Adipose tissue (tissue), 3 donors: ENCODE measurements around the gene STRA6. TPM values are rescaled to one million over a fixed set of nuclear protein-coding genes. Genes with fewer than 3 reads are reported as not detected.
"Not testable (repeated sequence)": the region's sequence is repeated elsewhere in the genome, so short reads cannot be mapped to it uniquely, and the experiment has no call there.

ENCODE experiments used
- H3K27ac ChIP-seq: one replicate; pipeline ENCODE4 v1.5.1; 2013; ENCODE audit warnings: low read depth, low read length
- WGBS, 3 donors: extraction: QIAGEN DNeasy Blood & Tissue Kit; methylation state at CpG; one replicate each; pipeline ENCODE4 v1.1.7; 2013; 5-methylcytosine and 5-hydroxymethylcytosine counted together
- polyA plus RNA-seq, 3 donors: library from polyadenylated mRNA; stranded (reverse); fragments of 200-250 nt; gene quantifications; one replicate each; pipeline ENCODE4 v1.2.3, GENCODE V29; 2013
- donor health status: healthy with polysubstance abuse.
- donor health status: Bipolar disorder and iron deficiency.
- donor health status: healthy.

Gene STRA6
- polyA plus RNA-seq, 3 donors: 0.07 to 3.3 TPM; not detected in 1

GRCh38 chr15:74173380-74174218, 29.0 kb downstream of the STRA6 start, which contains the start of gene ISLR:
Gene ISLR (plus strand): TSS chr15:74173710. CDS start chr15:74174859, 1,149 bp downstream.
- no peak within 1 kb of the TSS for H3K27ac ChIP-seq
- 37 to 63% (median 42%) methylated on average over 19 to 20 of the region's 20 CpGs for WGBS, 3 donors

GRCh38 chr15:74172701-74173379, 29.7 kb downstream of the STRA6 start:
- 30 to 61% (median 44%) methylated on average over 13 of the region's 13 CpGs for WGBS, 3 donors
- H3K27ac ChIP-seq: no peak overlapping the region

GRCh38 chr15:74171965-74172541, 30.5 kb downstream of the STRA6 start:
- 67 to 82% (median 77%) methylated on average over 1 of the region's 1 CpG for WGBS, 3 donors
- no peak overlapping the region for H3K27ac ChIP-seq

- WGBS, 3 donors: 78 to 93% (median 80%) methylated on average over 7 of the region's 7 CpGs
- H3K27ac ChIP-seq: no peak overlapping the region
Observed at GRCh38 chr15:74170875-74171578, 31.6 kb downstream of the STRA6 start.

GRCh38 chr15:74170071-74170844, 32.3 kb downstream of the STRA6 start:
- WGBS, 3 donors: 76 to 84% (median 78%) methylated on average over 15 of the region's 15 CpGs

GRCh38 chr15:74168711-74169126, 33.9 kb downstream of the STRA6 start:
- 31 to 39% (median 38%) methylated on average over 3 of the region's 3 CpGs for WGBS, 3 donors
- H3K27ac ChIP-seq: no peak overlapping the region

More at GRCh38 chr15:74170071-74170844, 32.3 kb downstream of the STRA6 start:
- no peak overlapping the region for H3K27ac ChIP-seq

- 84 to 89% (median 86%) methylated on average over 4 of the region's 4 CpGs for WGBS, 3 donors
- no peak overlapping the region for H3K27ac ChIP-seq
Observed at GRCh38 chr15:74167891-74168331, 34.7 kb downstream of the STRA6 start.

GRCh38 chr15:74165461-74165860, 37.1 kb downstream of the STRA6 start:
- no peak overlapping the region for H3K27ac ChIP-seq
- 77 to 100% (median 97%) methylated on average over 1 of the region's 1 CpG for WGBS, 3 donors

- 89 to 97% (median 95%) methylated on average over 2 to 3 of the region's 3 CpGs for WGBS, 3 donors
- not testable (repeated sequence) for H3K27ac ChIP-seq
Observed at GRCh38 chr15:74162195-74162536, 40.4 kb downstream of the STRA6 start.

- WGBS, 3 donors: 93 to 99% (median 97%) methylated on average over 3 of the region's 3 CpGs
- not testable (repeated sequence) for H3K27ac ChIP-seq
Observed at GRCh38 chr15:74160390-74160789, 42.2 kb downstream of the STRA6 start.

GRCh38 chr15:74159773-74160172, 42.8 kb downstream of the STRA6 start:
- WGBS, 3 donors: 88 to 97% (median 91%) methylated on average over 1 of the region's 1 CpG
- H3K27ac ChIP-seq: no peak overlapping the region

GRCh38 chr15:74158855-74159650, 43.5 kb downstream of the STRA6 start:
- WGBS, 3 donors: 62 to 77% (median 71%) methylated on average over 5 of the region's 5 CpGs
- no peak overlapping the region for H3K27ac ChIP-seq

GRCh38 chr15:74157868-74158827, 44.4 kb downstream of the STRA6 start:
- 84 to 92% (median 91%) methylated on average over 9 of the region's 9 CpGs for WGBS, 3 donors
- no peak overlapping the region for H3K27ac ChIP-seq

- WGBS, 3 donors: 17 to 26% (median 25%) methylated on average over 7 of the region's 7 CpGs
- no peak overlapping the region for H3K27ac ChIP-seq
Observed at GRCh38 chr15:74156678-74157411, 45.7 kb downstream of the STRA6 start.

GRCh38 chr15:74155766-74156417, 46.7 kb downstream of the STRA6 start:
- WGBS, 3 donors: 62 to 80% (median 79%) methylated on average over 14 of the region's 14 CpGs
- H3K27ac ChIP-seq: no peak overlapping the region
